ENCODE results near the gene NDE1. TPM values are rescaled to one million over a fixed set of nuclear protein-coding genes. Genes with fewer than 3 reads are reported as not detected.
A peak's percentile ranks its signal among the peaks of the same experiment; 100 is the strongest.

Gene NDE1
- total RNA-seq, 1 experiment from 2014 or later = 162 TPM

DNA sequence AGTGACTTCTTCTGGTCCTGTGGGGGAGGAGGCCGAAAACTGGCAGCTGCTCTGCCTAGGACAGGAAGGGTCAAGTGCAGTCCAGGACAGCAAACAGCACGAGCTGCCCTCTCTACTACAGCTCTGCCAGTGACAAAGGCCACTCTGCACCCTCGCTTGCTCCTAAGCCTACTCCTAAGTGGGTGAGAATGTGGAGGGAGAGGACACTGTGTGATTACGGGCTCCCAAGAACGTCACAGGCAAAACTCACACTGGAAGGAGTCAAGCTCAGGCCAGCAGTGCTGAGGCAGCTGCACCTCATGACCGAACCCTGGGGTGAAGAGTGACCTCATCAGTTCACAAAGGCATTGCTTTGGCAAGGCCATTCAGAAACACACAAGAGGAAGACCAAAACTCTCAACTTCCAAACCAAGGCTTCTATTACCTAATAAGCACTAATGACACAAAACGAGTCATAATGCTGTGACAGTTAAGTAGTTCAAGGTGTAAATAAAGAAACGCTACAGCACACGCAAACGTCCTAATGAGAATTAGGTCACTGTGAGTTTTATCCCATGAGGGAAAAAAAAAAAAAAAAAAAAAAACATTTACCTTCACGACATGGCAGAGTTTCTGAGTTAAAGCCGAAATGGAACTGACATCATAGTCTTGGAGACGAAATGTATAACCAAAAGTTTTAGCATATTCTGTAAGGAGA is 42.2 kb upstream of the NDE1 start:
- TF ChIP-seq, protein P1, sequence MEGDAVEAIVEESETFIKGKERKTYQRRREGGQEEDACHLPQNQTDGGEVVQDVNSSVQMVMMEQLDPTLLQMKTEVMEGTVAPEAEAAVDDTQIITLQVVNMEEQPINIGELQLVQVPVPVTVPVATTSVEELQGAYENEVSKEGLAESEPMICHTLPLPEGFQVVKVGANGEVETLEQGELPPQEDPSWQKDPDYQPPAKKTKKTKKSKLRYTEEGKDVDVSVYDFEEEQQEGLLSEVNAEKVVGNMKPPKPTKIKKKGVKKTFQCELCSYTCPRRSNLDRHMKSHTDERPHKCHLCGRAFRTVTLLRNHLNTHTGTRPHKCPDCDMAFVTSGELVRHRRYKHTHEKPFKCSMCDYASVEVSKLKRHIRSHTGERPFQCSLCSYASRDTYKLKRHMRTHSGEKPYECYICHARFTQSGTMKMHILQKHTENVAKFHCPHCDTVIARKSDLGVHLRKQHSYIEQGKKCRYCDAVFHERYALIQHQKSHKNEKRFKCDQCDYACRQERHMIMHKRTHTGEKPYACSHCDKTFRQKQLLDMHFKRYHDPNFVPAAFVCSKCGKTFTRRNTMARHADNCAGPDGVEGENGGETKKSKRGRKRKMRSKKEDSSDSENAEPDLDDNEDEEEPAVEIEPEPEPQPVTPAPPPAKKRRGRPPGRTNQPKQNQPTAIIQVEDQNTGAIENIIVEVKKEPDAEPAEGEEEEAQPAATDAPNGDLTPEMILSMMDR (IDR thresholded peaks at IDR 0.05; ENCODE audit: unreplicated experiment) = no peak
- H3K27me3 Mint-ChIP-seq (ENCODE audit: insufficient read depth, unreplicated experiment) = no peaks in the 10 kb centered on the region
- no peak overlapping the region for H3K27ac Mint-ChIP-seq (ENCODE audit: low read depth, unreplicated experiment)
- CTCF ChIA-PET = interaction anchor here (0.5 kb wide), 1 partner anchor 96 kb away, joined by 4 read pairs; no protein-coding TSS in a partner anchor
- intact Hi-C loops (cut with micrococcal nuclease) = no loop called here
- POLR2A ChIA-PET = interaction anchor here (1.4 kb wide), 1 partner anchor 17 kb away, joined by 3 read pairs; no protein-coding TSS in a partner anchor
- BruUV-seq (replicated peaks) = no TSS peak
- H3K4me1 Mint-ChIP-seq (ENCODE audit: insufficient read depth, unreplicated experiment) = no peaks in the 10 kb centered on the region
- peaks cover 66% of the 10 kb centered on the region for H3K36me3 Mint-ChIP-seq (ENCODE audit: insufficient read depth, unreplicated experiment)
- peak; percentile 15 for DNase-seq (ENCODE audit: unreplicated experiment)
- H3K4me3 Mint-ChIP-seq (ENCODE audit: unreplicated experiment) = no peak overlapping the region
- no peaks in the 10 kb centered on the region for H3K9me3 Mint-ChIP-seq (ENCODE audit: unreplicated experiment)

DNA sequence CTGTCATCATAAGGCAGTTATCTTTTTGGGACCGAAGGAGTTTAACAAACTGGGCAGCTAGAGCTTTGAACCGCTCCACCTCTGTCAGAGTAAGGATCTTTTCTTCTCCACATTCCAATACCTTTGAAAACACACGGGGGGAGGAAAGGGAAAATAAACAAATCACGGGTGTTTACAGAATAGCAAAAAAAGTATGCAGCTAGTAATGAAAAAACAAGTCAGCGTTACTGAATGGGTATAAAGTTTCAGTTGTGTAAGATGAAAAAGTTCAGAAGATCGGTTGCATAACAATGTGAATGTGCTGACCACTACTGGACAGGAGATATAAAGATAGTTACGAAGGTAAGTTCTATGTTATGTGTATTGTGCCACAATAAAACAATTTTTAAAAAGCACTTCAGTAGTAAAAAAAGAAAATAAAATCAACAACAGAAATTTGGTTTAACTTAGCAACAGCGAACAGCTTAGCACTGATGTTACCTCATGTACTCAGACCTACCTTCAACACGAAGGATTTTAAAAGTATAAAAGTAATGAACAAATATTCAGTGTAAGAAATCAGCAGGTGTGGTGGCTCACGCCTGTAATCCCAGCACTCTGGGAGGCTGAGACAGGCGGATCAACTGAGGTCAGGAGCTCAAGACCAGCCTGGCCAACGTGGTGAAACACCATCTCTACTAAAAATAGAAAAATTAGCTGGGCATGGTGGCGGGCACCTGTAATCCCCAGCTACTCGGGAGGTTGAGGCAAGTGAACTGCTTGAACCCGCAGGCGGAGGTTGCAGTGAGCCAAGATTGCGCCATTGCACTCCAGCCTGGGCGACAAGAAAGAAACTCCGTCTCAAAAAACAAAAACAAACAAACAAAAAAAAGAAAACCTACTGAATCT is 41.4 kb upstream of the NDE1 start:
- no TSS peak for BruUV-seq (replicated peaks)
- Mint-ChIP-seq H3K36me3 (ENCODE audit: insufficient read depth, unreplicated experiment) (peaks cover 67% of the 10 kb centered on the region), H3K27me3 (ENCODE audit: insufficient read depth, unreplicated experiment) (no peaks in the 10 kb centered on the region), H3K27ac (ENCODE audit: low read depth, unreplicated experiment) (no peak overlapping the region), H3K4me3 (ENCODE audit: unreplicated experiment) (no peak overlapping the region), H3K4me1 (ENCODE audit: insufficient read depth, unreplicated experiment) (peaks cover 2% of the 10 kb centered on the region), H3K9me3 (ENCODE audit: unreplicated experiment) (no peaks in the 10 kb centered on the region)
- POLR2A ChIA-PET = interaction anchor here (1.4 kb wide), 2 partner anchors 11 to 18 kb away, joined by 3 to 4 read pairs; no protein-coding TSS in a partner anchor
- TF ChIP-seq, protein P1 (IDR thresholded peaks at IDR 0.05; ENCODE audit: unreplicated experiment) = no peak
- DNase-seq (ENCODE audit: unreplicated experiment) = peak; percentile 34
- intact Hi-C loops (cut with micrococcal nuclease) = no loop called here
- CTCF ChIA-PET = interaction anchor here (0.5 to 1.1 kb wide), 3 partner anchors 18 to 95 kb away, joined by 3 to 4 read pairs (median 4); no protein-coding TSS in a partner anchor

DNA sequence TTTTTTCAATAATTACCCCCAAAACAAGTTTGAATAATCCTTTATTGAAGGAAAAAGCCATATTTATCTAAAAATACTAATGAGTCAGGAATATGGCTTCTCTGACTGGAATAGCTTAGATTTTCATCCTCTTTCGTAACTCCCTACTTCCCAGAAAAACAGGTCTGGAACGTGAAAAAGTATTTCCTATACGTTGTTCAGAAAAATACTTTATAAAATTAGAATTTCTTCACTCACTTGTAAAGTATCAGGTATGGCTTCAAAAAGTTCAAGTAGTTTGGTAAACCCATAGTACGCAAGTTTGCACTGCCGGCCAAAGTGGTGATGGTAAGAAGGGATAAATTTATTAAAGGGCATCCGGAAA is 40.8 kb upstream of the NDE1 start:
- no TSS peak for BruUV-seq (replicated peaks)
- H3K27me3 Mint-ChIP-seq (ENCODE audit: insufficient read depth, unreplicated experiment) = no peaks in the 10 kb centered on the region
- no peak for DNase-seq (ENCODE audit: unreplicated experiment)

More for the DNA sequence above, 40.8 kb upstream of the NDE1 start:
- intact Hi-C loops (cut with micrococcal nuclease) = no loop called here
- POLR2A ChIA-PET = interaction anchor here (1.4 kb wide), 1 partner anchor 11 kb away, joined by 4 read pairs; no protein-coding TSS in a partner anchor
- TF ChIP-seq, protein P1 (IDR thresholded peaks at IDR 0.05; ENCODE audit: unreplicated experiment) = no peak
- no peak overlapping the region for H3K27ac Mint-ChIP-seq (ENCODE audit: low read depth, unreplicated experiment)
- peaks cover 6% of the 10 kb centered on the region for H3K4me1 Mint-ChIP-seq (ENCODE audit: insufficient read depth, unreplicated experiment)
- no peak overlapping the region for H3K4me3 Mint-ChIP-seq (ENCODE audit: unreplicated experiment)
- peaks cover 68% of the 10 kb centered on the region for H3K36me3 Mint-ChIP-seq (ENCODE audit: insufficient read depth, unreplicated experiment)
- H3K9me3 Mint-ChIP-seq (ENCODE audit: unreplicated experiment) = no peaks in the 10 kb centered on the region
- CTCF ChIA-PET = interaction anchor here (1.1 kb wide), 1 partner anchor 26 kb away, joined by 3 read pairs; no protein-coding TSS in a partner anchor

Measured in MCF 10A (cell line).